Keratinocyte (primary cell): ENCODE results near the gene TPCN1.

Source experiments
- CTCF ChIP-seq, 3 experiments: IDR thresholded peaks in 1 of 3; conservative IDR thresholded peaks in 1 of 3; optimal IDR thresholded peaks in 1 of 3; 2 replicates in 2 of 3; 3 replicates in 1 of 3; pipeline versions ENCODE3 to v1.5.1; 2011; ENCODE audit warnings: low read length in 3 of 3, mild to moderate bottlenecking in 3 of 3, moderate library complexity in 2 of 3, control low read depth in 1 of 3, inconsistent platforms in 1 of 3; ENCODE audit not compliant: insufficient read depth in 2 of 3; ENCODE audit errors: extremely low read depth in 1 of 3
- EZH2 ChIP-seq: IDR thresholded peaks from one replicate; pipeline ENCODE4 v1.6.1; 2012; ENCODE audit warnings: inconsistent platforms, mild to moderate bottlenecking, low read length, moderate library complexity

- no peak for TF ChIP-seq CTCF (optimal IDR thresholded peaks at IDR 0.05 in 1 of 3, IDR thresholded peaks at IDR 0.05 in 1 of 3, conservative IDR thresholded peaks at IDR 0.05 in 1 of 3; ENCODE audit: extremely low read depth in 1 of 3, insufficient read depth in 2 of 3, low read length in 3 of 3)
- TF ChIP-seq EZH2 = no peak
These were observed 21.3 kb downstream of the TPCN1 start for GRCh38 chr12:113242560-113242959.
